ENCODE data around the gene C6orf132.

Gene C6orf132

GRCh38 chr6:42103216-42103615, 39.2 kb downstream of the C6orf132 start:
- no peak for FAIRE-seq

GRCh38 chr6:42101186-42101657, 41.2 kb downstream of the C6orf132 start:
- FAIRE-seq = no peak

GRCh38 chr6:42100029-42100901, 42.2 kb downstream of the C6orf132 start:
- no peak for FAIRE-seq

GRCh38 chr6:42099340-42100028, 42.9 kb downstream of the C6orf132 start:
- FAIRE-seq = no peak

GRCh38 chr6:42095776-42096541, 46.5 kb downstream of the C6orf132 start:
- no peak for FAIRE-seq

- no peak for FAIRE-seq
Observed at GRCh38 chr6:42095094-42095493, 47.3 kb downstream of the C6orf132 start.

GRCh38 chr6:42093582-42094329, 48.7 kb downstream of the C6orf132 start:
- no peak for FAIRE-seq

- no peak for FAIRE-seq
Observed at GRCh38 chr6:42091718-42092023, 50.7 kb downstream of the C6orf132 start.

- no peak for FAIRE-seq
Observed at GRCh38 chr6:42090819-42091717, 51.4 kb downstream of the C6orf132 start.

GRCh38 chr6:42088101-42088591, 54.3 kb downstream of the C6orf132 start:
- no peak for FAIRE-seq

- no peak for FAIRE-seq
Observed at GRCh38 chr6:42086046-42087035, 56.1 kb downstream of the C6orf132 start.

- no peak for FAIRE-seq
Observed at GRCh38 chr6:42084889-42085288, 57.5 kb downstream of the C6orf132 start.

GRCh38 chr6:42083530-42083929, 58.9 kb downstream of the C6orf132 start:
- no peak for FAIRE-seq

- FAIRE-seq = no peak
Observed at GRCh38 chr6:42079941-42080464, 62.4 kb downstream of the C6orf132 start.

- FAIRE-seq = no peak
Observed at GRCh38 chr6:42078386-42078785, 64.0 kb downstream of the C6orf132 start.

GRCh38 chr6:42075159-42075838, 67.1 kb downstream of the C6orf132 start:
- FAIRE-seq = peak; percentile 36

GRCh38 chr6:42073287-42073686, 69.1 kb downstream of the C6orf132 start:
- FAIRE-seq = no peak

- no peak for FAIRE-seq
Observed at GRCh38 chr6:42071881-42072583, 70.4 kb downstream of the C6orf132 start.

Measured in TTC549 (cell line).